GM23248 (cell line): ENCODE data around the gene TMPRSS2.

Experiments used
- EZH2 ChIP-seq: fragments of 200-600 bp; sonication (generic); IDR thresholded peaks from 2 replicates; pipeline ENCODE4 v1.6.1; 2018; ENCODE audit warnings: antibody characterized with exemption, mild to moderate bottlenecking; ENCODE audit not compliant: insufficient read depth, poor library complexity, severe bottlenecking
- EZH2phosphoT487 ChIP-seq: fragments of 200-600 bp; sonication (generic); IDR thresholded peaks from 2 replicates; pipeline ENCODE4 v1.6.1; 2018; ENCODE audit warnings: antibody characterized with exemption, moderate library complexity, mild to moderate bottlenecking, low read depth; ENCODE audit not compliant: insufficient read depth

- TF ChIP-seq EZH2 = no peak
- TF ChIP-seq EZH2phosphoT487 = no peak
Measured at GRCh38 chr21:41422546-41423304, 85.2 kb downstream of the TMPRSS2 start.
